GM23248 (cell line): ENCODE results near the gene PLD1. TPM values are rescaled to one million over a fixed set of nuclear protein-coding genes. Genes with fewer than 3 reads are reported as not detected.
A peak's percentile ranks its signal among the peaks of the same experiment; 100 is the strongest.

Experiments
- DNase-seq: peaks from one replicate; pipeline ENCODE4 v3.0.0-alpha.2; 2015
- H2AFZ ChIP-seq: fragments of 200-600 bp; sonication (generic); 2 replicates; pipeline ENCODE4 v1.6.1; 2016; ENCODE audit warnings: antibody characterized with exemption
- H3F3A ChIP-seq: fragments of 200-600 bp; sonication (generic); 2 replicates; pipeline ENCODE4 v1.6.1; 2016; ENCODE audit warnings: mild to moderate bottlenecking, antibody characterized with exemption, mixed run types; ENCODE audit not compliant: insufficient read depth
- H3K27ac ChIP-seq: fragments of 200-600 bp; sonication (generic); 2 replicates; pipeline ENCODE4 v1.5.1; 2016; ENCODE audit warnings: mild to moderate bottlenecking
- H3K27me3 ChIP-seq: fragments of 200-600 bp; sonication (generic); replicated peaks from 2 replicates; pipeline ENCODE4 v1.6.1; 2016; ENCODE audit warnings: mild to moderate bottlenecking; ENCODE audit not compliant: insufficient read depth
- H3K36me3 ChIP-seq: fragments of 200-600 bp; sonication (generic); 2 replicates; pipeline ENCODE4 v1.6.1; 2016; ENCODE audit warnings: low read depth, mild to moderate bottlenecking
- H3K4me1 ChIP-seq: fragments of 200-600 bp; sonication (generic); 2 replicates; pipeline ENCODE4 v1.6.1; 2016; ENCODE audit warnings: mild to moderate bottlenecking; ENCODE audit not compliant: insufficient read depth
- H3K4me2 ChIP-seq: fragments of 200-600 bp; sonication (generic); one replicate; pipeline ENCODE4 v1.6.1; 2016; ENCODE audit warnings: mild to moderate bottlenecking; ENCODE audit not compliant: unreplicated experiment
- H3K4me3 ChIP-seq: fragments of 200-600 bp; sonication (generic); 2 replicates; pipeline ENCODE4 v1.5.1; 2016; ENCODE audit warnings: mild to moderate bottlenecking
- H3K79me2 ChIP-seq: fragments of 200-600 bp; sonication (generic); 2 replicates; pipeline ENCODE4 v1.6.1; 2016; ENCODE audit warnings: mild to moderate bottlenecking; ENCODE audit not compliant: insufficient read depth
- H3K9ac ChIP-seq: fragments of 200-600 bp; sonication (generic); 2 replicates; pipeline ENCODE4 v1.6.1; 2016; ENCODE audit warnings: mild to moderate bottlenecking
- H3K9me2 ChIP-seq: fragments of 200-600 bp; sonication (generic); 2 replicates; pipeline ENCODE4 v1.6.1; 2016; ENCODE audit warnings: mixed run types, mild to moderate bottlenecking, moderate library complexity; ENCODE audit not compliant: insufficient read depth
- H3K9me3 ChIP-seq: fragments of 200-600 bp; sonication (generic); one replicate; pipeline ENCODE4 v1.6.1; 2017; ENCODE audit warnings: low read depth
- H4K20me1 ChIP-seq: fragments of 200-600 bp; sonication (generic); 2 replicates; pipeline ENCODE4 v1.6.0; 2016; ENCODE audit not compliant: insufficient read depth
- EZH2 ChIP-seq: fragments of 200-600 bp; sonication (generic); IDR thresholded peaks from 2 replicates; pipeline ENCODE4 v1.6.1; 2018; ENCODE audit warnings: antibody characterized with exemption, mild to moderate bottlenecking; ENCODE audit not compliant: insufficient read depth, poor library complexity, severe bottlenecking
- EZH2phosphoT487 ChIP-seq: fragments of 200-600 bp; sonication (generic); IDR thresholded peaks from 2 replicates; pipeline ENCODE4 v1.6.1; 2018; ENCODE audit warnings: antibody characterized with exemption, moderate library complexity, mild to moderate bottlenecking, low read depth; ENCODE audit not compliant: insufficient read depth
- WGBS, 2 experiments: methylation state at CpG; one replicate each; pipeline ENCODE4 v1.1.6; 2015 to 2017; ENCODE audit warnings: low lambda C conversion rate in 2 of 2, low coverage in 1 of 2; ENCODE audit errors: missing lambda C conversion rate in 2 of 2; 5-methylcytosine and 5-hydroxymethylcytosine counted together
- in situ Hi-C: fragments of 300-500 bp; cut with MboI; formaldehyde crosslinking; loops from 2 replicates; pipeline ENCODE4 v1.15.0; 2020
- polyA plus RNA-seq: library from polyadenylated mRNA; unstranded; fragments of >200 nt; fragmentation: Nextera tagmentation; extraction: Ambion mirVana; gene quantifications from 2 replicates; pipeline ENCODE4 v1.2.1, GENCODE V29; 2016
- total RNA-seq: library from RNA; depleted of rRNA; stranded (reverse); fragments of >200 nt; shearing (Covaris generic); gene quantifications from 2 replicates; pipeline ENCODE4 v1.2.3, GENCODE V29; 2014

Gene PLD1
- total and polyA plus RNA-seq, 2 experiments from 2014 or later = 3.0 to 4.6 TPM

DNA sequence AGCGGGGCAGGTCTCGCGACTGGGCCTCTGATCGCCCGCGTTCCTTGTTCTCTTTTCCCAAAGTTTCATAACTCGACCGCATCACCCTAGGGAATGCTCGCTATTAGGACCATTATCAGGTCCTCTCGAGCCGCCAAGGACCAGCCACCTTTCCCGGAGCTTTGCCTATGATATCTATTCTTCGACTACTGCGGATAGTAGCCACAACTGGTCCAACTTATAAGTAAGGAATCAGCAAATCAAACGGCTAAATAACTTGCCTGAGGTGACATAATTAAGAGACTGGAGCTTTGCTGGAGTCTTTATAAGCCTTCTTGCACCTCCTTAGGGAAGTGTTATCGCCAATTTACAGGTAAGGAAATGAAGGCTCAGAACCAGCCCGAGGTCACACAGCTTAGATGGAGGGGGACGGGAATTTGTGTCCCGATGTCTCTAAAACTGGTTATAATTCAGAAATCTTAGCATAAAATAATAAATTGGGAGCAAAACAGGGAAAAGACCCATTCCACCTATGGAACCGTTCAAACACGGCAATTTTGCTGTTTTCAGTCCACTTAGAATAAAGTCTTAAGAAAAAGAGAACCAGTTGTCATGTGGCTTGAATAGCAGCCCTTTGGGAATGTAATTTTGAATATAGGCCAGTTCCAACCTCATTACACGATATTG, 479 bp upstream of the PLD1 start:
- Histone ChIP-seq H3K4me2 (peak overlapping the region; percentile 94), H4K20me1 (no peaks in the 10 kb centered on the region), H3K36me3 (no peaks in the 10 kb centered on the region), H3K79me2 (no peaks in the 10 kb centered on the region), H3K4me3 (peak overlapping the region; percentile 81), H3K4me1 (peaks cover 43% of the 10 kb centered on the region), H3K9me3 (no peaks in the 10 kb centered on the region), H3K27ac (peak overlapping the region; percentile 96), H3F3A (peaks cover 36% of the 10 kb centered on the region), H3K27me3 (no peaks in the 10 kb centered on the region), H3K9me2 (no peaks in the 10 kb centered on the region), H2AFZ (peak overlapping the region; percentile 74; the same call in 1 of the 2 replicates), H3K9ac (peak overlapping the region; percentile 88)
- TF ChIP-seq EZH2phosphoT487 (no peak), EZH2 (no peak)
- in situ Hi-C loops = no loop called here
- DNase-seq = no peak
- WGBS, 2 experiments = 0 to 3% methylated on average over 20 to 22 of the region's 22 CpGs

DNA sequence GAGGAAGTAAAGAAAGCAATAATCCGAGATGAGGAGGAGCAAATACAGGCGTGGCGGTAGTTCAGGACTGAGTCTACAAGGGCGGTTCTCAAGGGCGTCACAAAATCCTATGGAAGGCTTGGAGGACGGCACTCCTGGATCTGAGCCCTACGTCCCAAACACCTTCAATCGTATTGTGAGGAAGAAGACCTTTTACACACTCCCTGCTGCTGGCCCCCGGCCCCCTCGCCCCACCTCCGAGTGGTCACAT, 747 bp downstream of the PLD1 start:
- peaks cover 52% of the 10 kb centered on the region for H3K4me1 ChIP-seq
- H3K9me3 ChIP-seq = no peaks in the 10 kb centered on the region
- H3K4me3 ChIP-seq = peak overlapping the region; percentile 81
- H3K36me3 ChIP-seq = no peaks in the 10 kb centered on the region
- peak overlapping the region; percentile 96 for H3K4me2 ChIP-seq
- no peaks in the 10 kb centered on the region for H3K9me2 ChIP-seq
- peak overlapping the region; percentile 88 for H3K9ac ChIP-seq
- 2 to 6% methylated on average over 10 to 11 of the region's 11 CpGs for WGBS, 2 experiments
- H3F3A ChIP-seq = peaks cover 40% of the 10 kb centered on the region
- TF ChIP-seq EZH2 = no peak
- no peak for TF ChIP-seq EZH2phosphoT487
- DNase-seq = peak; percentile 84
- H3K79me2 ChIP-seq = no peaks in the 10 kb centered on the region
- peak overlapping the region; percentile 74 for H2AFZ ChIP-seq
- H3K27ac ChIP-seq = peak overlapping the region; percentile 96
- no peaks in the 10 kb centered on the region for H3K27me3 ChIP-seq
- H4K20me1 ChIP-seq = no peaks in the 10 kb centered on the region
- in situ Hi-C loops = no loop called here

- no peak overlapping the region for H3K4me2 ChIP-seq
- H3K9ac ChIP-seq = no peak overlapping the region
- no peaks in the 10 kb centered on the region for H3K36me3 ChIP-seq
- peaks cover 33% of the 10 kb centered on the region for H3F3A ChIP-seq
- no peak for TF ChIP-seq EZH2
- 97 to 98% methylated on average over 6 of the region's 6 CpGs for WGBS, 2 experiments
- H4K20me1 ChIP-seq = no peaks in the 10 kb centered on the region
- H3K27ac ChIP-seq = no peak overlapping the region
- H3K9me2 ChIP-seq = no peaks in the 10 kb centered on the region
- no peaks in the 10 kb centered on the region for H3K27me3 ChIP-seq
- no peak for DNase-seq
- in situ Hi-C loops = no loop called here
- no peaks in the 10 kb centered on the region for H3K9me3 ChIP-seq
- H3K79me2 ChIP-seq = no peaks in the 10 kb centered on the region
- H3K4me1 ChIP-seq = peaks cover 48% of the 10 kb centered on the region
- H3K4me3 ChIP-seq = no peak overlapping the region
- H2AFZ ChIP-seq = no peak overlapping the region
Observed at GRCh38 chr3:171807806-171808205, 2.5 kb downstream of the PLD1 start.

DNA sequence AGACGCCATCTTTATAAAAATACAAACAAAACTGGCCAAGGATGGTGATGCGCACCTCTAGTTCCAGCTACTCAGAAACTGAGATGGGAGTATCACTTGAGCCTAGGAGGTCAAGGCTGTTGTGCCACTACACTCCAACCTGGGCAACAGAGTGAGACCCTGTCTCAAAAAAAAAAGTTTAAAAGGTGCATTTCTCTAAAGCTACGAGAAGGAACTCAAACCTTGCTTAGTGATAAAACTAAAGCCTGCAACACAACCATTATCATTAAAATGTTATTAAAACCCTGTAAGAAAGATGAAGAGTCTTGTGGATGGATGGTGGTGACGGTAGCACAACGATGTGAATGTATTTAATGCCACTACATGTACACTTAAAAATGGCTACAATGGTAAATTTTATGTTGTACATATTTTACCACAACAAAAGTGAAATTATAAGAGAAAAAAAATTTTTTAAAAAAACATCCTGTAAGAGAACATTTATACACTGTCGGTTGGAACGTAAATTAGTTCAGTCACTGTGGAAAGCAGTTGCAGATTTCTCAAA, 3.1 kb downstream of the PLD1 start:
- Histone ChIP-seq H3K4me1 (peaks cover 45% of the 10 kb centered on the region), H3F3A (peaks cover 33% of the 10 kb centered on the region), H3K4me2 (no peak overlapping the region), H4K20me1 (no peaks in the 10 kb centered on the region), H3K27ac (no peak overlapping the region), H3K4me3 (no peak overlapping the region), H2AFZ (no peak overlapping the region), H3K9me2 (no peaks in the 10 kb centered on the region), H3K9ac (no peak overlapping the region), H3K9me3 (no peaks in the 10 kb centered on the region), H3K36me3 (no peaks in the 10 kb centered on the region), H3K79me2 (no peaks in the 10 kb centered on the region), H3K27me3 (no peaks in the 10 kb centered on the region)
- 94 to 95% methylated on average over 7 of the region's 7 CpGs for WGBS, 2 experiments
- in situ Hi-C loops = no loop called here
- DNase-seq = no peak
- TF ChIP-seq EZH2 = no peak
- no peak for TF ChIP-seq EZH2phosphoT487
